GM19468 (cell line): ENCODE measurements around the gene TPSAB1.

ENCODE experiments used
- ATAC-seq: cut with Tn5 transposase; IDR thresholded peaks from one replicate; pipeline ENCODE4 v1.9.1; 2021; ENCODE audit warnings: mild to moderate bottlenecking, moderate library complexity, moderate number of reproducible peaks; ENCODE audit not compliant: unreplicated experiment; ENCODE audit errors: extremely low read depth

TPSAB1 gene

DNA sequence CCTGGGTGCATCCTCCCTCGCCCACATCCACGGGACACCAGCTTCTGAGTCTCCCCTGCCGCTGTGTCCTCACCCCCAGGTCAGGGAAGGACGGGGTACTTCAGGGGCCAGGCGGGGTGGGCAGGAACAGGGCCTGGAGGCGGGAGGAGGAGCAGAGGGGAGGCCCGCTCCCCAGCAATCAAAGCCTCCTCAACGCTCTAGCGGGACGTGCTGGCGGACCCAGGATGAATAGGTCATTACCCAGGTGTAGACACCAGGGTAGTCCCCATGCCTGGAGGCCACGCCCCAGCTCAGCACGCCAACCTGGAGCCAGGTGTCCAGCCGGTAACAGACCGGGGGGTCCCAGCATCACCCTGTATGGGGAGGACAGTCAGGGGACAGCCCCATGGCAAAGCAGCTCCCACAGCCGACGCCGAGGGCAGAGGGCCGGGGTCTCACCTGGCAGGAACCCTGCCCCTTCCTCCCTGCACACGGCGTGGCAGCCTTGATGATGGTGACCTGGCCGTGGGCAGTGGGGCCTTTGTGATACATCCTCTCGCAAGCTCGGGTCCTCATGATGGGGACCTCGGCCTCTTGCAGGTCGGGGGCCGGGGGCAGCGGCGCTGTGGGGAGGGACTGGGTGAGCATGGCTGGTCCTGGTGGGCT, 39.6 kb downstream of the TPSAB1 start:
- ATAC-seq, result no peak

DNA sequence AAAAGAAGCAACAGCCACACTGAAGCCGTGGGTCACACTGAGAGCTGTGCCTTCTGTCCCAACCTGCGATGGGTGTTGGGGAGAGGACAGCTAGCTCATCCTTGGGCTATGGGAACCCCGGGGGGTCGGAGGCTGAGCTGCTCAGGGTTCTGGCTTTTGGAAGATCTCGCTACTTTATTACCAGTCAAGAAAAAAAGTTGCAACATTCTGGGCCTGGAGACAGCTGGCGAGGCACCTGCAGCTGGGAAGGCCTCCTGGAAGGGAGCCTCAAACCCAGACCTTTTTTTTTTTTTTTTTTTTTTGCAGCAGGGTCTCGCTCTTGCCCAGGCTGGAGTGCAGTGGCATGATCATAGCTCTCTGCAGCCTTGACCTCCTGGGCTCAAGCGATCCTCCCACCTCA, 40.3 kb downstream of the TPSAB1 start:
- ATAC-seq, result no peak

DNA sequence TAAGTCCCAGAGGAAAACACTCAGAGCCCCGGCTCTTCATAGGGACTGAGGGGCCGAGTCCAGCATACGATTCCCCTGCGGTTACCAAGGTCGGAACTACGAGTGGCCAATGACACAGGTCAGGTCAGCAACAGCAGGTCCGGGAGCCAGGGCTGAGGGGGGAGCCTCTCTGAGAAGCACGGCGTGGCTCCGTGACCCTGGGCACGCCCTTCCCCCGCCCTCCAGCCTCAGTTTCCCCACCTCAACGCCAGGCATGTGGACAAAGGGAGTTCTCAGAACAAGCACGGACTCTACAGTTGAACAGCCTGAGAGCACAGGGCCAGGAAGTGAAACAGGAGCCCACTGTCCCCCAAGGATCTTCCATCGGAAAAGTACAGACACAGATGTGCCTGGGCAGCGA, 41.0 kb downstream of the TPSAB1 start:
- no peak for ATAC-seq

DNA sequence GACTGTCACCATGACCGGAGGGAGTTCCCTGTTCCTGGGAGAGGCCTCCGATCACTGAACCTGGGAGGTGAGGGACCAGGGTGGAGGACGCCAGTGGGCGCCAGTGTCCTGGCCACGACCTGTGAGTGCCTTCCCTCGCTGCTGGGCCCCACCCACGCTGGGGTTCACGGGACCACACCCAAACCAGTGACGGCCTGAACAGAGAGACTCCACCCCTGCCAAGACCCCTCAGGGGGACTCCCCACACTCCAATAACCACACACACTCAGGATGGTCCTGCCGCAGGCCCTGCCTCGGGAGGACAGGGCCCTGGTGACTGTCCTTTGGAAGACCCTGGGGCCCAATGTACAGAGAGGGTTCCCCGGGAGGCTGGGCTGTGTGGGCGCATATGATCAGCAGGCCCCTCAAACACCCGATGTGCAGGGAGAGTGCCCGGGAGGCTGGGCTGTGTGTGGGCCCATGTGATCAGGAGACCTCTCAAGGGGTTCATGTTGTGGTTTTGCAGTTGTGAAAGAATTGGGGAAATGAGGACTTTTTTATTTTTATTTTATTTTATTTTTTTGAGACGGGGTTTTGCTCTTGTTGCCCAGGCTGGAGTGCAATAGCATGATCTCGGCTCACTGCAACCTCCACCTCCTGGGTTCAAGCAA, 41.9 kb downstream of the TPSAB1 start:
- no peak for ATAC-seq

DNA sequence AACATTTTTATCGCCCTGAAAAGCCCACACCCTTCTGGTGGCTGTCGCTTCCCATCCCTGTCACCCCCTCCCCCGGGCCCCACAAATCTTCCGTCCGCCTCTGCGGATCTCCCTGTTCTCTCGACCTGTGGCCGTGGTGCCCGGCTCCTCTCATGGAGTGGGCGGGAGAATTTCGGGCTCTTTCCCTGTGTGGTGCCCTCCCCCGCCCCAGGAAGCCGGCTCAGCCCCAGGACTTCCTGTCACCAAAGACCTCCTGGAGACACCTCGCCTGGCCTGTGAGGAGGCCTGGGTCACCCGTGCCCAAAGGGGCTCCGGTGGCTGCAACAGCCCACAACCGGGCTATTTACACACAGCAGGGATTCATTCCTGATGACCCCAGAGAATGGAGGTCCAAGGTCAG, 42.8 kb downstream of the TPSAB1 start:
- no peak for ATAC-seq

DNA sequence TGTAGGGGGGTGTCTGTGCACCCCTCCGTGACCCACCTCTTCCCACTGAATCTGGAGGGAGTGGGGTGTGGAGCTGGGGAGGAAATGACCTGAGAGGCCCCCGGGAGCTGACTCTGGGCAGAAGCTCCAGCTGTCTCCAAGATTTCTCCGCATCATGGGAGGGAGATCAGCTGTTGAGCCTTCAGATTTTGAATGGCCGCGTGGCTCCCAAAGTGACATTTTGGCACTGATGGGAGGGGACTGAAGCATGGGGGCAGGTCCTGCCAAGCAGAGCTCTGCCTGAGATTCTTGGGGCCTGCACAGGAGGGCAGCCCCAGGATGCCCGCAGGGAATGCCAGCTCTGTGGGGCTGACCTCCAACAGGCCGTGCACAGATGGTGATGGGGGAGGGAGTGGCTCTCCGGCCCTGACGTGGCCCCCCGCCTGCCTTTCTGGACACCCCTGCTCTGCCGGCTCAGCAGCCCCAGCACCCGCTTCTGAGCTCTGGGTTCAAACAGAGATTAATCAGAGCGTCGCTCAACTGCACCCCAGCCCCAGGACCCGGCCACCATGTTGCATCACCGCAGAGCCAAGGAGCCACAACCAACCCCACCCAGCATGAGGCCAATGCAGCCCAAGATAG, 43.6 kb downstream of the TPSAB1 start:
- no peak for ATAC-seq

DNA sequence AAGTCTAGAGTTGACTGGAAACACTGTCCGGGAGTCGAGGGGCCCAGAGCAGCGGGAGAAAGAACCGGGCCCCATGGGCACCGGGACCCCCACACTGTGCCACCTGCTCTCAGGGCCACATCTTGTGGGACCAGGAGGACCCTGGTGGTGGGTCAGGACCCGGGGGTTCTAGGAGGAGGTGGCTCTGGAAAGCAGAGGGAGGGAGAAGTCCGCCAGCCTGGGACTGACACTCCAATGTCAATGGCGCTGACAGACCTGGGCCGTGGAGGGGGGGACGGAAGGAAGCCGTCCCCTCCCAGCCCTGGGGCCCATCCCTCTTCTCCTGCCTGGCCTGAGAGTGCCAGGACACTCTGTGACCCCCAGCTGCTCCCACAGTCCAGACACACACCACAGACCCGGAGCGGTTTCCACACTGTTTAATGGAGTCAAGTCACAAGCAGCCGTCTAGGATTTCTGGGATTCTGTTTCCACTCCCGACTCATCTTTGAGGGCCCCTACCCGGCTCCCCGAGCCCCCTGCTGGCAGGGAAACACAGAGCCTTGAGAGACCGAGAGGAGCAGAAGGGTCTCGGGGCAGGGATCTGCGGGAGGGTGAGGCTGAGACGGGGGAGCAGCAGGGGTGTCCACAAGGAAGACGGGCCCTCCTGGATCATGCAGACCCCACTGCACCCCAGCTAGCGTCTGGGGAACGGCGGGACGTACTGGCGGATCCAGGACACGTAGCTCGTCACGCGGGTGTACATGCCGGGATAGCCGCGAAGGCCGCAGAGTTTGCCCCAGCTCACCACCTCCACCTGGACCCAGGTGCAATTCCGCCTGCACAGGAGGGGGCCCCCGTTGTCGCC, 45.4 kb downstream of the TPSAB1 start:
- ATAC-seq, result no peak

DNA sequence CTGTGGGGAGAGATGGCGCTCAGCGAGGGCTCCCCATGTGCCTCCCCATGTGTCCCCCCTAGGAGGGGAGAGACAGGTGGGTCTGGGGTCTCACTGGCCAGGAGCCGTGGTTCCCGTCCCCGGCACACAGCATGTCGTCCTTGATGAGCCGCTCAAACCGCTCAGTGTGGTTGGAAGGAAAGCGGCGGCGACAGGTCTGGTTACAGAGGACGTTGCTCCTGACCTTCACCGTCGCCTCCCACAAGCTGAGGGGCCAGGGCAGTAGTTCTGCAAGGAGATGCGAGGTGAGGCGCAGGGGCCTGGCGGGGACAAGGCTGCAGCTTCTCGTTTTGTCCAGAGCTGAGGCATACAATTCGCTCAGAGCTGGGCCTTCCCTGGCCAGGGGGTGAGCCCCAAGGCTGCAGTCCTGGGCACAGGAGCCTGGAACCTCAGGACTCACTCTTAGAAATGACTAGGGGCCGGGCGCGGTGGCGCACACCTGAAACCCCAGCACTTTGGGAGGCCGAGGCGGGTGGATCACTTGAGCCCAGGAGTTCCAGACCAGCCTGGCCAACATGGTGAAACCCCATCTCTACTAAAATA, 46.1 kb downstream of the TPSAB1 start:
- ATAC-seq, result no peak

DNA sequence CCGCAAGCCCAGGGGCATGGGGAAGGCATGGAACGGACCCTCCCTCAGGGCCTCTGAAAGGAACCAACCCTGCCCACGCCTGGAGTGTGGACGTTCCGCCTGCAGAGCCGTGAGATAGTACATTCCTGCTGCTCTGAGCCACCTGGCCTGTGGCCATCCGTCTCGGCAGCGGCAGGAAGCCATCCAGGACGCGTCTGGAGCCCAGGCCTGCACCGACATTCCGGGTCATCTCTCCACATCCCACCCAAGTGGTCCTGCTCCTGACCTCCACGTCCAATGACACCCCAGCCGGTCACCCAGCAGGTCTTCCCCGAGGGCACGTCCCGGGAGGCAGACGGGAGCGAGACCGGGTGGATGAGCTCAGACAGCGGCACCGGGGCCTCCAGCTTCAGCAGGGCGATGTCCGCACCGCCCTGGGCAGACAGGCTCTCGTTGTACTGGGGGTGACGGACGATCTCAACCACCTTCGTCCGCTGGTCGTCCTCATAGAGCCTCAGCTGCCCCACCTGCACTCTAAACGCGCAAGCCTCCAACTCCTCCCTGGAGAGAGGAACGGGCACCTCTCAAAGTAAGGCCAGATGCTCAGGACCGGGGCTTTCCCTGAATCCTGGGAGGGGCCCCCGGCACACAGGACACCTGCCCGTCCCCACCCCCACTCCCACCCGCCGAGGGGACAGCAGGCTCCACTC, 47.6 kb downstream of the TPSAB1 start:
- no peak for ATAC-seq

DNA sequence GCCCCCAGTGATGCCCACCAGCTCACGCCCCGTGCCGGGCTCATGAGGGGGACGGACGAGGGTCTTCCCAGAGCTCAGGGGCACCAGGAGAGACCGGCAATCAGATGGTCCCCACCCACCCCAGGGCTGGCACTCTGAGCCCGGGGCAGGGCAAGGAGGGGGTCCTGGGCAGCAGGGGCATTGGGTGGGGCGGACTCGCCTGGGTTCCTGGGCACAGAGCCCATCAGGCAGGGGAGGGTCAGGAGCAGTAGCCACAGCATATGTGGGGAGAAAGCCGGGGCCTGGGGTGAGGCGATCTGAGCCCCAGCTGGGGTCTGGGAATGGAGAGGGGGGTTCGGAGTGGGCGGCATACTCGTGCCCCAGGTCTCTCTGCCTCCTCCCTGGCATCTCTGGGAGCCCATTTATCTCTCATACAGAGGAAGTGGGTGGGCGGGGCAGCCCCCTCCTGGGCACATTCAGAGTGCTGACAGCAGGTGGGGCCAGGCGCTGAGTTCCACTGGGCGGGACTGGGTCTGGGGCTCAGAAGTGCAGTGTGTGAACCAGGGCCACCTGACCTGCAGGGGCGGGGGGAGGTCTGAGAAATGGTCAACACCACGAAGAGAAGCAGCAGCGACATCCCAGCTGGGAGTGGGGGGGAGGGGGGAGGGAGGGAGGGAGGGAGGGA, 48.4 kb downstream of the TPSAB1 start:
- ATAC-seq, result no peak

DNA sequence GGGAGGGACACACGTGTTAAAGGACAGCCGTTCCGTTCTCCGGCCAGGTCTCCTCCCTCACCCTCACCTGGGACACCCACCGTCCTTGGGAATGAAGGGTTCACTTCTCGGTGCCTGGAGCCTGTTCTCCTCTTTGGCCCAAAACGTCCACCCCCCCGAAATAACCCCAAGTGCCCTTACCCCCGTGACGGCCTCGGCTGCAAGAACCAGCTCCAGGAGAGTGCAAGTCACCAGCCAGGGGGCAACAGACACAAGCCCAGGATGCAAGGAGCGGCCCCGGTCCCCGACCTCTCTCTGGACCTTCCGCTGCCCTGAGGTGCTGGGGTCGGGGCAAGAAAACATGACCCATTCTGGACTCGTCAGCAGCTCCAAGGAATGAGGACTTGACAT, 49.0 kb downstream of the TPSAB1 start:
- ATAC-seq, result no peak

DNA sequence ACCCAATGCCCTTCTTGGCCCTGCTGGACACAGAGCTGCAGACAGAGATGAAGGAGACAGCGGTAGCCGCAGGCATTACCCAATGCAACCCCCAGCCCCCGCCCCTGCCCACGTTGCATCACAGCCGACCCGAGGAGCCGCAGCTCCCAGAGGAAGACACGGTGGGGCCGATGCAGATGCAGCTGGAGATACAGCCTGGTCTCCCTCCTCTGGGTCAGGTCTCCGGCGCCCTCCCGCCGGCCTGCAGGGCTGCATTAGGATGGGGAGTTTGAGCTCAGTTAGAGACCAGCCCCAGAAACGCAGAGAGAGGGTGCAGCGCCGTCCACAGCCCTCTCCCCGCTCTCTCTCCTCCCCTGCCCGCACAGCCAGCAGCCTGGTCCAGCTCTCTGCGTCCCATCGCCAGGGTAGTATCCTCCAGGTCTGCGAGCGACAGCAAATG, 49.6 kb downstream of the TPSAB1 start:
- no peak for ATAC-seq

DNA sequence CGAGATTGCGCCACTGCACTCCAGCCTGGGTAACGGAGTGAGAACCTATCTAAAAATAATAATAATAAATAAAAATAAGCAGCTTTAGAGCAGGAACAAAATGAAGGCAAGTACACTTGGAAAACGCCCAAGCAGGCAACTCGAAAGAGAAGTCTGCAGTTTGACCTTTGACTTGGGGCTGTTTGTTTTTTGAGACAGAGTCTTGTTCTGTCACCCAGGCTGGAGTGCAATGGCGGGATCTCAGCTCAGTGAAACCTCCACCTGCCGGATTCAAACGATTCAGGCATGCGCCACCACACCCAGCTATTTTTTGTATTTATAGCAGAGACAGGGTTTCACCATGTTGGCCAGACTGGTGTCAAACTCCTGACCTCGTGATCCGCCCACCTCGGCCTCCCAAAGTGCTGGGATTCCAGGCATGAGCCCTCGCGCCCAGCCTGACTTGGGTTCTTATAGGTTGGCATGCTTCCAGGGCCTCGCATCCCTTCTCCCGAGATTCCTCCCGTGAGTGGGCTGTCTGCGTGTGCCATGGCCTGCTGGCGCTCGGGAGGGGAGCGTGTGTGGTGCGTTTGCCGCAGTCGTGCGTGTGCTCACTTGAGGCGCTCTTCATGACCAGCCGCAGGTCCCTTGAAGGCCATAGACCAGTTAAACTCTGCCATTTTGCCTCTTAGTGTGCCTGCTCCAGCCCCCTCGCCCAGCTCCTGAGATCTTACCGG, 50.5 kb downstream of the TPSAB1 start:
- ATAC-seq, result no peak

DNA sequence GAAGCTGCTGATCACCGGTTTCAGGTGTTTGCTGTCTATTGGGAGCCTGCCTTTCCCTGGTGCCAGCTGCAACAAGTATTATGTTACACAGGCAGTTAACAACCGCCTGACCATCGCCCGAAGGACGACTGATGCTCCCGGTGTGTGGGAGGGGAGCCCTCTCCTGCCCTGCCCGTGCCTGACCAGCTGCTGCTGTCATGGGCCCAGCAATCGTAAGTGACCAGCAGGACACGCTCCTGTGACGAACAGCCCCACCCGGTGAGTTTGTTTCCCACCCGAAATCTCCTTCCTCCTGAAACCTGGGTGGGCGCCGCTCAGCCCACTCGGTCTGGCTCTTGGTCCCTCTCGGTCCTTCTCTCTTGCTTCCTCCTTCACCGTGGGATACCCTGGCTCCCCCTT, 51.1 kb downstream of the TPSAB1 start:
- ATAC-seq, result no peak
